ENCODE results near the gene MAP7D1. TPM values are rescaled to one million over a fixed set of nuclear protein-coding genes. Genes with fewer than 3 reads are reported as not detected.

MAP7D1 gene
- total and polyA plus RNA-seq, 2 of the 13 experiments (the other 11 are each of a cell fraction or from before 2014, with no cell fraction given): 5.6 to 7.2 TPM

DNA sequence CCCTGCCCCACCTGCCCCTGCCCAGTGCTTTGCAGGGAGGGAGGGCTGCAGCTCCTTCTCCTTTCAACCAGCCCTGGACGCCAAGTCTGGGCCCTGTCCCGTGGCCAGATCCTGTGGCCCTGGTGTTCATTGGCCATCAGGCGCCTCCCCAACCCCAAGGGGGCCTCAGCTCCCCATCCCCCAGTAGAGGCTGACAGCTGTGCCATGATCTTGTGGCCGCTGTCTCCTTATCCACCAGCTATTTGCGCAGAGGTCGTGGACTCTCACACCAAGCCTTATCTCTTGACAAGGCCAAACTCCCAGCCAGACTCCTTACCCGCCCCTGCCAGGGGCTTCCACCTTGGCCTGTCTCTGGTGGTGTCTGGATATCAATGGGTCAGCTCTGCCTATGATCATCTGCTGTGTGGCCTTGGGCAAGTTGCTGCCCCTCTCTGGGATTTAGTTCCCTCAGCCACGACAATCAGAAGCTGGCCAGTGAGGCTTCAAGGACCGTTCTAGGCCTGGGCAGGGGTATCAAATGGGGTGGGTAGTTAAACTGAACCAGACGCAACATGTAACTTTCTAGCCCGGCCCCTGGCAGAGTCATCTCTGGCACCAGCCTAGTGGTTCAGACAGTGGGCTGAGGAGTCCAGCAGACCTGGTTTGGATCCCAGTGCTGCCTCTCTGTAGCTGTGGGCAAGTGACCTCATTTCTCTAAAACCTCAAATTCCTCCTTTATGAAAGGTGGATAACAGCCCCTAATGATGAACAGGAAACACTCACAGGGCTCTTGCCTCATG is 27.6 kb upstream of the MAP7D1 start:
- Histone ChIP-seq H3K27ac (ENCODE audit: extremely low read length, insufficient read depth, low read length) (no peak overlapping the region), H3K36me3 (replicated peaks in 1 of 2; ENCODE audit: control insufficient read depth in 1 of 2, insufficient read depth in 2 of 2, low read length in 2 of 2) (no peaks in the 10 kb centered on the region), H4K20me1 (ENCODE audit: insufficient read depth, low read length) (no peaks in the 10 kb centered on the region), H3K27me3 (ENCODE audit: control insufficient read depth in 1 of 2, insufficient read depth in 2 of 2, low read length in 2 of 2) (peaks cover 7 to 25% of the 10 kb centered on the region in 2 experiments; a peak in 4 of 5 replicates), H3K79me2 (ENCODE audit: insufficient read depth, low read length) (no peaks in the 10 kb centered on the region), H3K4me2 (ENCODE audit: low read depth, low read length) (peak overlapping the region; percentile 13; the same call in 1 of the 2 replicates), H3K4me3 (replicated peaks in 1 of 3; ENCODE audit: insufficient read depth in 1 of 3, low read depth in 2 of 3, low read length in 3 of 3) (no peak overlapping the region), H3K9ac (ENCODE audit: insufficient read depth, low read depth, low read length) (no peak overlapping the region), H3K4me1 (ENCODE audit: insufficient read depth, low read length) (peaks cover 42% of the 10 kb centered on the region), H2AFZ (ENCODE audit: low read length) (no peak overlapping the region), H3K9me3 (ENCODE audit: low read length) (no peaks in the 10 kb centered on the region)
- TF ChIP-seq, protein P1, sequence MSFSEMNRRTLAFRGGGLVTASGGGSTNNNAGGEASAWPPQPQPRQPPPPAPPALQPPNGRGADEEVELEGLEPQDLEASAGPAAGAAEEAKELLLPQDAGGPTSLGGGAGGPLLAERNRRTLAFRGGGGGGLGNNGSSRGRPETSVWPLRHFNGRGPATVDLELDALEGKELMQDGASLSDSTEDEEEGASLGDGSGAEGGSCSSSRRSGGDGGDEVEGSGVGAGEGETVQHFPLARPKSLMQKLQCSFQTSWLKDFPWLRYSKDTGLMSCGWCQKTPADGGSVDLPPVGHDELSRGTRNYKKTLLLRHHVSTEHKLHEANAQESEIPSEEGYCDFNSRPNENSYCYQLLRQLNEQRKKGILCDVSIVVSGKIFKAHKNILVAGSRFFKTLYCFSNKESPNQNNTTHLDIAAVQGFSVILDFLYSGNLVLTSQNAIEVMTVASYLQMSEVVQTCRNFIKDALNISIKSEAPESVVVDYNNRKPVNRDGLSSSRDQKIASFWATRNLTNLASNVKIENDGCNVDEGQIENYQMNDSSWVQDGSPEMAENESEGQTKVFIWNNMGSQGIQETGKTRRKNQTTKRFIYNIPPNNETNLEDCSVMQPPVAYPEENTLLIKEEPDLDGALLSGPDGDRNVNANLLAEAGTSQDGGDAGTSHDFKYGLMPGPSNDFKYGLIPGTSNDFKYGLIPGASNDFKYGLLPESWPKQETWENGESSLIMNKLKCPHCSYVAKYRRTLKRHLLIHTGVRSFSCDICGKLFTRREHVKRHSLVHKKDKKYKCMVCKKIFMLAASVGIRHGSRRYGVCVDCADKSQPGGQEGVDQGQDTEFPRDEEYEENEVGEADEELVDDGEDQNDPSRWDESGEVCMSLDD (CRISPR knock-in tag; IDR thresholded peaks at IDR 0.05; ENCODE audit: borderline replicate concordance): no peak
- TF ChIP-seq RFX3 (CRISPR knock-in tag; IDR thresholded peaks at IDR 0.05) (no peak), HNRNPLL (IDR thresholded peaks at IDR 0.05; ENCODE audit: low read depth, low read length, poor library complexity, severe bottlenecking) (peak; percentile 76), ATF7 (IDR thresholded peaks at IDR 0.05) (no peak), ATF7 (CRISPR knock-in tag; IDR thresholded peaks at IDR 0.05) (no peak), ZNF768 (CRISPR knock-in tag; IDR thresholded peaks at IDR 0.05) (peak; percentile 97), KLF9 (CRISPR knock-in tag; IDR thresholded peaks at IDR 0.05; ENCODE audit: low read depth) (no peak)
- TF ChIP-seq, protein P2, sequence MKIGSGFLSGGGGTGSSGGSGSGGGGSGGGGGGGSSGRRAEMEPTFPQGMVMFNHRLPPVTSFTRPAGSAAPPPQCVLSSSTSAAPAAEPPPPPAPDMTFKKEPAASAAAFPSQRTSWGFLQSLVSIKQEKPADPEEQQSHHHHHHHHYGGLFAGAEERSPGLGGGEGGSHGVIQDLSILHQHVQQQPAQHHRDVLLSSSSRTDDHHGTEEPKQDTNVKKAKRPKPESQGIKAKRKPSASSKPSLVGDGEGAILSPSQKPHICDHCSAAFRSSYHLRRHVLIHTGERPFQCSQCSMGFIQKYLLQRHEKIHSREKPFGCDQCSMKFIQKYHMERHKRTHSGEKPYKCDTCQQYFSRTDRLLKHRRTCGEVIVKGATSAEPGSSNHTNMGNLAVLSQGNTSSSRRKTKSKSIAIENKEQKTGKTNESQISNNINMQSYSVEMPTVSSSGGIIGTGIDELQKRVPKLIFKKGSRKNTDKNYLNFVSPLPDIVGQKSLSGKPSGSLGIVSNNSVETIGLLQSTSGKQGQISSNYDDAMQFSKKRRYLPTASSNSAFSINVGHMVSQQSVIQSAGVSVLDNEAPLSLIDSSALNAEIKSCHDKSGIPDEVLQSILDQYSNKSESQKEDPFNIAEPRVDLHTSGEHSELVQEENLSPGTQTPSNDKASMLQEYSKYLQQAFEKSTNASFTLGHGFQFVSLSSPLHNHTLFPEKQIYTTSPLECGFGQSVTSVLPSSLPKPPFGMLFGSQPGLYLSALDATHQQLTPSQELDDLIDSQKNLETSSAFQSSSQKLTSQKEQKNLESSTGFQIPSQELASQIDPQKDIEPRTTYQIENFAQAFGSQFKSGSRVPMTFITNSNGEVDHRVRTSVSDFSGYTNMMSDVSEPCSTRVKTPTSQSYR (CRISPR knock-in tag; IDR thresholded peaks at IDR 0.05; ENCODE audit: borderline replicate concordance): peak; percentile 26; the same call in 1 of the 2 replicates
- DNase-seq (ENCODE audit: low spot score) (no peak), FAIRE-seq (no peak), ATAC-seq (no peak)
- BruUV-seq (replicated peaks): no TSS peak
- intact Hi-C loops (cut with micrococcal nuclease; ENCODE audit: unreplicated experiment): no loop called here
- WGBS (ENCODE audit: low lambda C conversion rate): 0% methylated on average over 1 of the region's 11 CpGs
- ChIA-PET POLR2A (interaction anchor here (0.8 kb wide), 1 partner anchor 13 kb away, joined by 3 read pairs; no protein-coding TSS in a partner anchor), CTCF (ENCODE audit: low intra/inter-chr PET ratio, low total read pairs) (interaction anchor here (0.9 kb wide), 1 partner anchor 59 kb away, joined by 3 read pairs; no protein-coding TSS in a partner anchor)
- in situ Hi-C loops (cut with HindIII; ENCODE audit: extremely low pct_ligation_motif_present, low pct_unique_long_range_greater_than_20kb): no loop called here
